HG03280 (cell line): ENCODE measurements around the gene CBLN4.

Experiments
- ATAC-seq: cut with Tn5 transposase; IDR thresholded peaks from one replicate; pipeline ENCODE4 v1.9.1; 2021; ENCODE audit warnings: mild to moderate bottlenecking, moderate library complexity; ENCODE audit not compliant: unreplicated experiment

CBLN4 gene

DNA sequence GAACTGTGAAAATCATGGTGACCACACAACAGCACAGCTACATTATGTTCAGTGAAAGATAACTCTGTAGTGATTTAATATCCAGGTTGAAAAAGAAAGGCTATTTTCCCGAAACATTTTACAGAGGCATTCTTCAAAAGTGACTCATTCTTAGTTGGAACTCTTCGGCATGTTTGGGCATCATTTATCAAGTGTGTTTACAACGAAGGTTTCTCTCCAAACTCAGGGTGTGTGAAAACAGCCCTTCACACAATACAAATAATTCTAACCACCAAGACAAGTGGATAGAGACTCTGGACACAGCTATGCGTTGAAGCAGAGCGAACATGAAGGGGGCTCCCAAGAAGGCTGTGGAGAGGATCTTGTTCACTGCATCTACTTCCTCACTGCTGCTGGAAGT, 57.6 kb downstream of the CBLN4 start:
- ATAC-seq = no peak
